Fibroblast of upper back skin (primary cell): ENCODE measurements around the gene CBR4.
"Not testable (repeated sequence)": the region's sequence is repeated elsewhere in the genome, so short reads cannot be mapped to it uniquely, and the experiment has no call there.

Experiments used
- DNase-seq: peaks from one replicate; pipeline ENCODE4 v3.0.0-alpha.2; 2013

Gene CBR4

DNA sequence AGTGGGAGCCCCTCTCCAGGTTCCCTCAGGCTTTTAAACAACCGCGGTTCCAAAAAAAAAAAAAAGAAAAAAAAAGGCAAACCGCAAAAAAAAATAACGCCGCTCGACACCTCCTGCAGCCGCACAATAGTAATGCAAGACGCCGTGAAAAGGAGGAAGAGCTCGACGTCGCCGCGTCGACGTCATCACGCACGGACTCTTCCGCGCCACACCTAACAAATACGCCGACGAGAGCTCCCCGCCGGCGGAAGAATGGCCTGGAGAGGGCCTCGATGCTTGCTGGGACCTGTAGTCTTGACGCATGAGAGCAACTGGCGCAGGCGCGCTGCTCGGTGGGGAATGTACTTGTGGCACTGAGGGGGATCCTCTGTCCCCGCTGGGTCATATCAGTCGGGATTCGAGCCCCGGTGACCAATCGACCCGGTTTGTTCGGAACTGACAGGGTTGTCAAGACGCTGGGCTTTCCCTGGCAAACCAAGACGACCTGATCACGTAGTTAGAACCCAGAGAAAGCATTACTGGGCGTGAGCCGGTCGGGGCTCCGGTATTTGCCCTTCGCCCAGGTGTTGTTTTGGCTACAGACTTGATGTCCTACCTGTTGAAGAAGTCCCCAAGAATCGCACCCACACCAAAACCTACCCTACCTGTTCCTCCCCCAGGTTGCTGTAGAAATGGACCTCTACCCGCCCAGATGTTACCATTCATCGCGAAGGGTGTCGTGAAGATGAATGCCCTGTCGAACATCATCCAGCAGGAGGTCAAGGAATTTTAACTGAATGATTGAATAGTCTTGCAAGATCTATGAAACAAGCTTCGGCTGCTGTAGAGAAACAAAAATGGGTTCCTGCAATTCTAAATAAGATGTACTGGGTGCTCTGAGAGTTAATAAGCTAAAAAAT is at the start of gene CBR4:
TSS of gene CBR4 (minus strand) at position 131 of the 899 bp plus-strand sequence. CDS start 166 bp downstream, outside the sequence.
- peak; percentile 99 for DNase-seq

DNA sequence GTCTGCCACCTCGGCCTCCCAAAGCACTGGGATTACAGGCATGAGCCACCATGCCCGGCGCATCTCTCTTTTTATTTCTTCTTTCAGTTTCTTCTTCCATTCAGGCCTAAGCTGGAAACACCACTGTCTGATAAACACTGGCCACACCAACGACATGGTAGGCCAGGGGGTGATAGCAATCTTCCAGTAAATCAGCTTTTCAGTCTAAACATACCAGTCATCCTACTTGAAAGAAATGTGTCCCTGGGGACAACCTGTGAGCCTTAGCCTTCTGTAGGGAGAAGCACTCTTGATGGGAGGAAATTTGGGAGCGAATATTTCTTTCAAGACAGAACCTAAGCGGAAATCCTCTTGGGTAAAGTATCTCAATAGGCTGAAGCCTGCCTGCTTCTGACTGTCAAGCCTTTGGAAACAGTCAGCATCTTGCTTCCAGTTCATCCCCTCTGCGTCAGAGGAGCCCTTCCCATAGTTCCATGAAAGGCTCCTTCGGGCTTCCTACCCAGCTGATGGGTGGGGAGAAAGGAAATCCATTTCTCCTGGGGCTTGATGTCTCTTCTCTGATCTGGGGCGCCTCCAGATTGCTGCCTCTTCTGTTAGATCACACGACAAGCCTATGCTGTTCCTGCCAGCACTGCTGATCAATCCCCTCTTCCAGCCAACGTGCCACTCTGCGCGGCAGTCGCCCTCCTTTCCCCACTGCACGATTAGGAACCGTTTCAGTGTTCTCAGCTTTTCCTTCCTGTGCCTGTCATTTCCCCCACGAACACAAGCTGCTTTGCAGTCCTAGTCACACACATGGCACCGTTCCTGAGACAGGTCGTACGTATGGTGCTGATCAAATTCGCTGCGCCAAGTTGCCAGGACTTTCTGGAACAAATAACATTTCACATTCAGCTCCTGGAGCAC is 49.5 kb upstream of the CBR4 start:
- DNase-seq = peak; percentile 45

DNA sequence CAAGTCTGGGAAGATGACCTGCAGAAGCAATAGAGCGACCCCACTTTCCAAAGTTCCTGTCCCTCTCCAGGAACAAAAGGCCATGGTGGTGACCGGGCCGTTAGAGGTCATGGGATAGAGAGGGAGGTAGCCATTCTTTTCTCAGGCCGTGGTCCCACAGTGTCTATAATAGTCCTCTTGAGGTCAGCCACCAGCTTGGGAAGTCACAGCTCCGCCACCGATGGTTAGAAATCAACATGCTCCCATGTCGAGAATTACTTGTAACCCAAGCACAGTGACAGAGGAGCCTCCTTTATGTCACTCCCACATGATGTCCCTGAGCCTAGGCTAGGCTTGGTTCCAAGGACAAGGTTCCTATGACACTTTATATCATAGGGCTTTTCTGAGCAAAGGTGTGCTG is 48.3 kb upstream of the CBR4 start:
- no peak for DNase-seq

DNA sequence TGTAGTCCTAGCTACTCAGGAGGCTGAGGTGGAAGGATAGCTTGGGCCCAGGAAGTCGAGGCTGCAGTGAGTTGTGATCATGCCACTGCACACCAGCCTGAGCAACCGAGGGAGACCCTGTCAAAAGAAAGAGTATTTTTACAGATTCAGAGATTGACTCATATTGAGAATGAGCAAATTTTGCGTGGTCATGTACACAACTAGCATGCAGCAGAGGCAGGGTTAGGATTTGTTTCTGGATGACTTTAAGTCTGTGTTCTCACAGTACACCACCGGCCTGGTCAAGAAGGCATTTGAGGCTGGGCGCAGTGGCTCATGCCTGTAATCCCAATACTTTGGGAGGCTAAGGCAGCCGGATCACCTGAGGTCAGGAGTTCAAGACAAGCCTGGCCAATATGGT is 44.8 kb upstream of the CBR4 start:
- no peak for DNase-seq

- no peak for DNase-seq
Observed at GRCh38 chr4:169052594-169052945, 42.5 kb upstream of the CBR4 start.

- peak; percentile 90 for DNase-seq
Observed at GRCh38 chr4:169051761-169052593, 41.9 kb upstream of the CBR4 start.

DNA sequence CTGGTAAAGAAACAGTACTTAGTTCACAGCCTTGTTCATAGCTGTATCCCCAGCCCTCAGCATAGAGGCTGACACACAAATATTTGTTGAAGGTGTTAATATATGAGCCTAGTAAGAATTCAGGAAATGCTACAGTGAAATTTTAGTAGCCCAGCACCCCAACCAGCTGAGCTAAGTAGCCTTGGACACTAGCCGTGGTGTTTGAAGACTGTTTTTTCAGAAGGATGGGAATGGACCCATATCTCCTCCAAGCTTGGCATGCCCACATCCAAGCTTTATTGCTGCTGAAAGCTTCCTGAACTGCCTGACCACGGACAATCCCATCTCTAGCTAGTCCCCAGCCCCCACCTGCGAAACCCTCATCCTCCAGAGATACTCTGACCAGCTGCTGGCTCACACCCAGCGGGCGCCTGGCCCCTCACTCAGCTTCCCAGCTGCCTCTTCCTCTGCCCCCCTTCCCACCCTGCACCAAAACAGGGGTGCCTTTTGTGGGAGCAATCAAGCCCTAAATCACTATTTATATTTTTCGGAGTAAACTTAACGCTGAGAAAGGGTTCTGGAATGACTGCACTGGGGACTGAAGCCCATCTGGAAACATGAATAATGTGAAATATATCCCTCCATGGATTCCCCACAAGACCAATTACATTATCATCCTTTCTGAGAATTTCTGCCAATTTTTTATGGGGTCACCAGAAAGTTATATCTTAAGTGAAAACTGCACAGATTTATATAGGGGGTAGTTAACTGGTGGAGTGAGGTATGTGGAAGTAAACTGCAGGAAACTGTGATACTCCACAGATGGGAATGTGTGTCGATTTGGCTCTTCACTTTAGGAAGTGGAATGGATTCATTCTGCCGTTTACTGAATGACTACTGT is 41.1 kb upstream of the CBR4 start:
- peak; percentile 92 for DNase-seq

GRCh38 chr4:169050284-169050683 is 40.2 kb upstream of the CBR4 start:
- DNase-seq = no peak

- no peak for DNase-seq
Observed at GRCh38 chr4:169048868-169049414, 38.9 kb upstream of the CBR4 start.

DNA sequence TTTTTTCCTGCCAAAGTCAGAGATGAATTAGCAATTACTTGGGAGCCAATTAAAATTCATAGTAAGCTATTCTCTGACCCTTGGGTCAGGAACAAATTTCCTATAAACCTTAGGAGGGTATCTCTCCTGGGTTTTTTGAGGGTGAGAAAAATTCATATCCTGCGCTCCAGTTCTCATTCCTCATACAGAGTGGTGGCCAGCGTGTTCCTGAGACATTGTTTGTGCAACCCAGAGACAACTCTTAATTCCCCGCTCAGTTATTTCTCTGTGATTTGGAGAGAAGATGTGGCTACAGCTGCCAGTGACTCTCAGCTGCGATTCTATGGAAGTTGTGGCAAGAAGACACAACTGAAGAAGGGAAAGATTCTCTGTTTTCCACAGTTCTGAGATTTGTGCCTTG is 37.9 kb upstream of the CBR4 start:
- DNase-seq = no peak

DNA sequence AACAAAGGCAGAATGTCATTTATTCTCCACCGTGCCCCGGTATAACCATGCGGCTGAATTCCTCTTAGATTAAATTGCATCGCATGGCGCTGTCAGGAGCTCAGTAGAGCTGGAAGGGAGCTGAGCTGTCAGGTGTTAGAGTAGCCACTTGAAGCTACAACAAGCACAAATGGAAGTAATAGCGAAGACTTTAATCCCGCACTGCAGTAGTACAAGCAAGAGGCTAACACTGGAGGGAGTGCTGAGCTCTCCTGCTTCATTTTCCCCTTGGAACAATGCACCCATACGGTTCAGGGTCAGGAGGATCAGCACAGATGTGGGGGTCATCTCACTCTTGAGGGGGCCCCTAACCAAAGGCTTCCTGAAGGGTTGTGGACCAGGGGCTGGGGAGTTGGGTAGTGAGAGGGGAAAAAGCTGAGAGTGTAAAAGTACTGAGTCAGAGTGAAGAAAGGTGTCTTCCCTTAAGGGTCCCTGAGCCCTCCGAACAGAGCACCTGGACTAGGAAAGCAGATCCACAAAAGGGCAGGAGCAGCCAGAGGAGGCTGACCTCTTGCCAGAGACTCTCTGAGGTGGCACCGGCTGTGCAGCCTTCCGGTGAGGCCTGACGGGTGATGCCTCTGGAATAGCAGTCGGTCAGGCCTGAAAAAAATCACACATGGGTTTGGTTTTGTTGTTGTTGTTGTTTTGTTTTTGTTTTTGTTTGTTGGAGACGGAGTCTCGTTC is 36.0 kb upstream of the CBR4 start:
- DNase-seq = no peak

DNA sequence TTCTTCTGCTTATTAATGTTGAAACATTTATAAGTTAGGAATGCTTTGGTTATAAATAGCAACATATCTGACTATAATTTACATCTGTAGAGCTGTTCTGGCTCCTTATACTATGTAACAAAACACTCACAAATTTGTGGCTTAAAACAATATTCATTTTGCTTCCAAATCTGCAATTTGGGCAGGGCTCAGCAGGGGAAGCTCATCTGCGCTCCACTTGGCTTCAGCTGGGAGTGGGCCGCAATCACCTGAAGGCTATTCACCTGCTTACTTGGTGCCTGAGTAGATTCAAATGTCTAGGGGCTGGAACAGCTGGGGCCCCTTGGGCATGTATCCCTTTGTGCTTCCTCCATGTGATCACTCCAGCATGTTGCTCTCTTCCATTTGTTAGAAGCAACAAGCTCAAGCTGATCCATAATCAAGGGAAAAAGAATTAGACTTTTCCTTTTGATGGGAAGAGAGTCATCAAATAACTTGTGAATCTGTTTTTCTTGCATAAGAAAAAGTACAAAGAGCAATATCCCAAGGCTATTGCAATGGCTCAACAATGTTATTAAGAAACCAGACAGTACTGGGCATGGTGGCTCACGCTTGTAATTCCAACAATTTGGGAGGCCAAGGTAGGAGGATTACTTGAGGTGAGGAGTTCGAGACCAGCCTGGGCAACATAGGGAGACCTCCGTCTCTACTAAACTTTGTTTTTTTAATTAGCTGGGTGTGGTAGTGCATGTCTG is 34.8 kb upstream of the CBR4 start:
- DNase-seq = no peak

DNA sequence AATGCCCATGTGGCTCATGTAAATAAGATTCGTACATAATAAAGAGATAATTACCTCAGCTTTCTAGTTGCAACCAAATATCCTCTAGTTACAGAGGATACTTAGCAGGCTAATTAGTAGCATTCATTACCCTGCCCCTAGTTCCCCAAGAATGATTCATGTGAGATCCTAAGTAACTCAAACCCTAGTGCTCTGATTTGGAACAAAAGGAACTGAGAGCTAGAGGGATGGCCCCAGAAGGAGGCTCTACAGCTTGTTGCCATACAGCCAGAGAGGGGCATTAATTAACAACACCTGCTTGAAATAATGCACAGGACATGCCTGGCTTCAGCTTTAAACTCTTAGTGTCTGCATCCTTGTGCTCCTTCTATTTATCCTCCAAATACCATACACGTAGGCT is 32.6 kb upstream of the CBR4 start:
- no peak for DNase-seq

GRCh38 chr4:169040559-169041261 is 30.7 kb upstream of the CBR4 start:
- DNase-seq = no peak

- DNase-seq = no peak
Observed at GRCh38 chr4:169039251-169039954, 29.3 kb upstream of the CBR4 start.

- no peak for DNase-seq
Observed at GRCh38 chr4:169037506-169037905, 27.5 kb upstream of the CBR4 start.

GRCh38 chr4:169035871-169036620 is 26.0 kb upstream of the CBR4 start:
- DNase-seq = not testable (repeated sequence)

DNA sequence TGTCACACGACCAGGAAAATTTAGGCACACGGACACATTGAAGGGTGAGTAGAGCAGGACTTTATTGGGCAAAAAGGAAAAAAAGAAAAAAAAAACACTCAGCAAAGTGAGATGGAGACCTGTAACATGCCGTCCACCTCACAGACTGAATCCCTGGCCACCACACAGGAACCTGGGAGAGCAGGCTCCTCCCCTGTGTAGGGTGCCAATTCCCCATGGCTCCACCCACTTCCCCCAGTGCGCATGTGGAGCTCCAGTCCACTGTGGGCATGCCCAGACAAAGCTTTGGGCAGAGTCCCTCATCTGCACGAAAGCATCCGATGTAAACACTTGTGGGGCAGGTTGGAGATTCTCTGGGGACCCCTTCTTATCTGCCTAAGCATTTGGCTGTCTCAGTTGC is 23.6 kb upstream of the CBR4 start:
- DNase-seq = no peak
